Measurements from ENCODE around the gene PFKL. TPM values are rescaled to one million over a fixed set of nuclear protein-coding genes. Genes with fewer than 3 reads are reported as not detected.
A peak's percentile ranks its signal among the peaks of the same experiment; 100 is the strongest.

The PFKL gene
- total and polyA plus RNA-seq, 11 donors: 34.0 to 85.1 (median 46.1) TPM

GRCh38 chr21:44265734-44266270, 34.1 kb upstream of the PFKL start:
- DNase-seq: peak in 1 of 5 donors; percentile 20
- Histone ChIP-seq H3K27ac (no peak overlapping the region), H3K36me3 (no peaks in the 10 kb centered on the region), H3K27me3 (peaks cover 0 to 8% (median 0%) of the 10 kb centered on the region in 9 donors), H3K9me3 (no peaks in the 10 kb centered on the region), H3K4me1 (no peaks in the 10 kb centered on the region), H3K4me3 (no peak overlapping the region)
- intact Hi-C loops (cut with DNase I): no loop called here
- ATAC-seq: no peak
- no peak for TF ChIP-seq CTCF (IDR thresholded peaks at IDR 0.05)
- WGBS, 4 donors: 92 to 98% (median 93%) methylated on average over 13 to 17 of the region's 17 CpGs

DNA sequence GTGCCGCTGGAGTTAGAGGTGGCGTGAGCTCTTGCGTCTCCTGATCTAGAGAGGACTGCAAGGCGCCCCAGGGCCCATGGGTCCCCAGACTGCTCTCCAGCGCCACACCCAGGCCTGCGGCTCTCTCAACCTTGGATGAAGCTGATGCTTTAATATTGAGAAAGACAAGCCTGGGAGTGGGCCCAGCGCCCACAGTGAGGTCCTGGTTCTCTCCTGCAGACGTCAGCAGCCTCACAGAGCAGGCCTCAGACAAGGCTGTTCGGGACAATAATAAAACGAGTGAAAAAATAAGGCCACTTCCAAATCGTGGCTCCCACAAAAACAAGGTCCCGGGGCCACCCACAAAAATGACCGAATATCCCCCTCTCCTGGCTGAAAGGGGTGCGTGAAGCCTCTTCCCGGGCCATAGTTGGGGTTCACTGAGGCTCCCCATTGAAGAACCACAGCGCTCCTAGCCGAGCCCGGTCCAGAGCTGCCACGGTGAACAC, 32.2 kb upstream of the PFKL start:
- intact Hi-C loops (cut with DNase I): no loop called here
- peak in 3 of 4 donors; percentile 13 to 47 (median 42) for ATAC-seq
- DNase-seq: peak in 1 of 5 donors; percentile 46
- Histone ChIP-seq H3K36me3 (no peaks in the 10 kb centered on the region), H3K27ac (no peak overlapping the region), H3K27me3 (peaks cover 0 to 8% (median 0%) of the 10 kb centered on the region in 9 donors), H3K4me3 (no peak overlapping the region), H3K9me3 (no peaks in the 10 kb centered on the region), H3K4me1 (no peaks in the 10 kb centered on the region)
- 72 to 81% (median 74%) methylated on average over 19 of the region's 19 CpGs for WGBS, 4 donors
- TF ChIP-seq POLR2A (IDR thresholded peaks at IDR 0.05): no peak
- TF ChIP-seq CTCF (IDR thresholded peaks at IDR 0.05): peak in 7 of 12 donors; percentile 10 to 34 (median 20)

GRCh38 chr21:44269090-44269489, 30.8 kb upstream of the PFKL start:
- H3K27ac ChIP-seq: no peak overlapping the region
- H3K9me3 ChIP-seq: no peaks in the 10 kb centered on the region
- no peaks in the 10 kb centered on the region for H3K36me3 ChIP-seq
- 83 to 86% (median 85%) methylated on average over 8 of the region's 8 CpGs for WGBS, 4 donors
- H3K27me3 ChIP-seq: no peaks in the 10 kb centered on the region
- no peak overlapping the region for H3K4me3 ChIP-seq
- ATAC-seq: no peak
- no peaks in the 10 kb centered on the region for H3K4me1 ChIP-seq
- intact Hi-C loops (cut with DNase I): no loop called here
- TF ChIP-seq CTCF (IDR thresholded peaks at IDR 0.05) (no peak), POLR2A (IDR thresholded peaks at IDR 0.05) (no peak)
- DNase-seq: peak in 1 of 5 donors; percentile 27

DNA sequence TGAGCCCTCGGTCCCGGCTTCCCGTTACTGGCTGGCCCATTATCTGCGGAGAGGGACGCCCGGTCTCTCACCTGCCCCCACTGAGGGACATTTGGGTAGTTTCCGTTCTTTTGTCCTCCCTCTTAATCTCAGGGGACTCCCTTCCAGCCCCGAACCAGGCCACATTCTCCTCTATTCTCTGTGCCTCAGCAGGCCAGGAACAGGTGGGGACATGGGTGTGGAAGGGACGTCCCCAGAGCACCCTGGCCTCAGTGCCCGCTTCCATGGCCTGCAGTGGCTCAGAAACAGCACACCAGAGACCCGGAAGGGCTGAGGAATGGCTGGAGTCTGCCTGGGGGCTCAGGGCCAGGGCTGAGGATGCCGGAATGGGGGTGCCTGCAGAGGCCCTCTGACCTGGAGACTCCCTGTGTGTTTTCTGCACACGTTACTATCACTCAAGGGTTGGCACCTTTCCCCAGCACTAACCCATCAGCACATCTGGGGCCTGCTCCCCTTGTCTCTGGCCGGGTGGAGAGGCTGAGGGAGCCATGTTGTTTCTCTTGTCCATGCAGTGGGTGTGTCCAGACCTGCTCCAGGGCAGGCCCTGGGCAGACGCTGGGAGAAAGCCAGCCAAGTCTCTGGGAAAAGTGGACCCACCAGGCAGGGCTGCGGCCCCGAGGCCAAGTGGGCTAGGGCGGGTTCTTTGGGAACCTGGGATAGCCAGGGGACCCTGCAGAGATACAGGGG, 28.1 kb upstream of the PFKL start:
- intact Hi-C loops (cut with DNase I): no loop called here
- ATAC-seq (no peak), DNase-seq (peak in 1 of 5 donors; percentile 38)
- no peak for TF ChIP-seq POLR2A (IDR thresholded peaks at IDR 0.05)
- no peak for TF ChIP-seq CTCF (IDR thresholded peaks at IDR 0.05)
- H3K9me3 ChIP-seq: no peaks in the 10 kb centered on the region
- no peaks in the 10 kb centered on the region for H3K27me3 ChIP-seq
- 84 to 89% (median 85%) methylated on average over 15 to 18 of the region's 18 CpGs for WGBS, 4 donors
- H3K4me3 ChIP-seq: no peak overlapping the region
- no peaks in the 10 kb centered on the region for H3K4me1 ChIP-seq
- H3K27ac ChIP-seq: no peak overlapping the region
- H3K36me3 ChIP-seq: no peaks in the 10 kb centered on the region
